ENCODE results near the gene IFIT3.

GRCh38 chr10:89346405-89347254, 18.8 kb downstream of the IFIT3 start:
- TF ChIP-seq, protein P1, sequence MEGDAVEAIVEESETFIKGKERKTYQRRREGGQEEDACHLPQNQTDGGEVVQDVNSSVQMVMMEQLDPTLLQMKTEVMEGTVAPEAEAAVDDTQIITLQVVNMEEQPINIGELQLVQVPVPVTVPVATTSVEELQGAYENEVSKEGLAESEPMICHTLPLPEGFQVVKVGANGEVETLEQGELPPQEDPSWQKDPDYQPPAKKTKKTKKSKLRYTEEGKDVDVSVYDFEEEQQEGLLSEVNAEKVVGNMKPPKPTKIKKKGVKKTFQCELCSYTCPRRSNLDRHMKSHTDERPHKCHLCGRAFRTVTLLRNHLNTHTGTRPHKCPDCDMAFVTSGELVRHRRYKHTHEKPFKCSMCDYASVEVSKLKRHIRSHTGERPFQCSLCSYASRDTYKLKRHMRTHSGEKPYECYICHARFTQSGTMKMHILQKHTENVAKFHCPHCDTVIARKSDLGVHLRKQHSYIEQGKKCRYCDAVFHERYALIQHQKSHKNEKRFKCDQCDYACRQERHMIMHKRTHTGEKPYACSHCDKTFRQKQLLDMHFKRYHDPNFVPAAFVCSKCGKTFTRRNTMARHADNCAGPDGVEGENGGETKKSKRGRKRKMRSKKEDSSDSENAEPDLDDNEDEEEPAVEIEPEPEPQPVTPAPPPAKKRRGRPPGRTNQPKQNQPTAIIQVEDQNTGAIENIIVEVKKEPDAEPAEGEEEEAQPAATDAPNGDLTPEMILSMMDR (IDR thresholded peaks at IDR 0.05) = no peak
- no peak for TF ChIP-seq EZH2 (IDR thresholded peaks at IDR 0.05; ENCODE audit: borderline replicate concordance, insufficient read depth, low read depth, low read length, poor library complexity, severe bottlenecking)
